Suppressor macrophage (primary cell): ENCODE data around the gene WRAP73.

ENCODE experiments used
- DNase-seq, 4 experiments: peaks; one replicate each; pipeline ENCODE4 v3.0.0-alpha.2; 2020 to 2022

WRAP73 gene

GRCh38 chr1:3668585-3669300 lies 18.8 kb upstream of the WRAP73 start:
- peak; percentile 73 to 88 (median 80) for DNase-seq

GRCh38 chr1:3668148-3668547 lies 18.2 kb upstream of the WRAP73 start:
- DNase-seq = no peak

- no peak for DNase-seq
Observed at GRCh38 chr1:3664700-3665375, 14.9 kb upstream of the WRAP73 start.

- DNase-seq = no peak
Observed at GRCh38 chr1:3663999-3664699, 14.2 kb upstream of the WRAP73 start.

DNA sequence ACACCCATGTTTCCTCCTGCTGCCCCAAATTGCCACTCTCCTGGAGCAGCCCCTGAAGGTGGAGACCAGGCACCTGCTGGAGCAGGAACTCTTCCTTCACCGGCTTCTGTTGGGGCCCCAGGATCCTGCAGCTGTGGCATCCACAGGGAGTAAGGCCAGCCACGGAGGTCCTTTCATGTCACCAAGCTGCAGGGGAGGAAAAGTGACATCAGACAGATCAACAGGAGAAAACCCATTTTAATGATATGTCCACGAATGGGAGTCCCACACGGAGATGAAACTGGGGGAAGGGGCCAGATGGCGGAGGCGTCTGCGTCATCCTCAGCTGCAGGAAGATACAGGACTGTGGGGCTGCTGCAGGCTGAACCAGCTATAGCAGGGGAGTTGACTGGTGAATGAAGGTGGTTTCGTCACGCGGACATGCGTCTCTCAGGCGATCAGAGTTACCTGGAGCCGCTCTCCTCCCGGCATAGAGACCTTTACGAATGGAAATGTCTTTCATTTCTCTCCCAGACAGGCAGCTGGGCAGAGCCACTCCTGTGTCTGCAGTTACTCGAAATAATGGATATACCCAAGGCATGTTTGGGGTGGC lies 12.3 kb upstream of the WRAP73 start:
- no peak for DNase-seq

- no peak for DNase-seq
Observed at GRCh38 chr1:3661631-3662030, 11.7 kb upstream of the WRAP73 start.

DNA sequence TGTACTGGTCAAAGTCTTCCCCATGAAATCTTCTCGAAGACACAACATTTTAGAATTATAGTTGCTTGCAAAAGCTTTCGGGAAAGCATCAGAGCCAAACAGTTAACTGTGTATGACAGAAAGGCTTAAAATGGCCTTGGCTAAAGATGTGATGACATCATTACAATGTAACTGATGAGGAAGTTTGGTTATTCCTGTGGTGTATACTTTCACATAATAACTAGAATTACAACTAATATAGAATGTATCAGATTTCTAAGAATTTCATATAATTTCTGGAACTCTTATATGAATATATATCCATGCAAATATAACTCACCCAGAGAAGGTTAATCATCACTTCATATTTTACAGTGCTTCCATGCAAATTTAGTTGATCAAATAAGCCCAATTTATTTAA lies 10.8 kb upstream of the WRAP73 start:
- DNase-seq = peak in 2 of 4 experiments; percentile 20 to 33

DNA sequence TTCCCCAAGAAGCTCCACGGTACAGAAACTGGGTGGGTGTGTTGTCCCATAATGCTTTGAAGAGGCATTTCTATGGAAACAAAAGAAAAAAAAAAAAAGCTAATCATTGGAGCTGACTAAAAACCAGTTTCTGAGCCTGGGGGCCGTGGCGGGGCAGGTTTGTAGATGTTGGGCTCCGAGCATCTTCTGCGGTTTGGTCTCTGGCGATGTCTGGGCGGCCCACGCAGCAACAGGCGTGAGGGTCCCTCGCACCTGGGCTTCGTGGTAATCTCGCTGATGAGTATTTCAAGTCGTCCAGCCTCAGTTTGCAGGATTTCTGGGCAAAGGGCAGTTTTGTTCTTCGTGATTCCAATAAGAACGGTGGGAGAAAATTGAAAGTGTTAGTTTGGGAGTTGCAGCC lies 9.2 kb upstream of the WRAP73 start:
- DNase-seq = no peak

GRCh38 chr1:3658231-3658615 lies 8.3 kb upstream of the WRAP73 start:
- no peak for DNase-seq

- DNase-seq = no peak
Observed at GRCh38 chr1:3657578-3658230, 7.8 kb upstream of the WRAP73 start.

DNA sequence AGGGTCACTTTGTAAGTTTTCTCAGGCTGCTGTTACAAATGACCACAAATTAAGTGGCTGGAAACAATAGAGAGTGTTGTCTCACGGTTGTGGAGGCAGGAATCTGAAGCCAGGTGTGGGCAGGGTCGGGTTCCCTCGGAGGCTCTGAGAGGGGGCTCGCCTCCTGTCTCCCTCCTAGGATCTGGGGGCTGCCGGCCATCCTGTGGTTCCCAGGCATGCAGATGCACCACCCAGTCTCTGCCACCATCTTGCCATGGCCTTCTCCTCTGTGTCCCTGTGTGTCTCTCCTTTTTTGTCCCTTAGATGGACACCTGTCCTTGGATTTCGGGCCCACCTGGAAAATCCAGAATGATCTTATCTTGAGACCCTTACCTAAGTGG lies 7.2 kb upstream of the WRAP73 start:
- no peak for DNase-seq

GRCh38 chr1:3656450-3657095 lies 6.7 kb upstream of the WRAP73 start:
- no peak for DNase-seq

DNA sequence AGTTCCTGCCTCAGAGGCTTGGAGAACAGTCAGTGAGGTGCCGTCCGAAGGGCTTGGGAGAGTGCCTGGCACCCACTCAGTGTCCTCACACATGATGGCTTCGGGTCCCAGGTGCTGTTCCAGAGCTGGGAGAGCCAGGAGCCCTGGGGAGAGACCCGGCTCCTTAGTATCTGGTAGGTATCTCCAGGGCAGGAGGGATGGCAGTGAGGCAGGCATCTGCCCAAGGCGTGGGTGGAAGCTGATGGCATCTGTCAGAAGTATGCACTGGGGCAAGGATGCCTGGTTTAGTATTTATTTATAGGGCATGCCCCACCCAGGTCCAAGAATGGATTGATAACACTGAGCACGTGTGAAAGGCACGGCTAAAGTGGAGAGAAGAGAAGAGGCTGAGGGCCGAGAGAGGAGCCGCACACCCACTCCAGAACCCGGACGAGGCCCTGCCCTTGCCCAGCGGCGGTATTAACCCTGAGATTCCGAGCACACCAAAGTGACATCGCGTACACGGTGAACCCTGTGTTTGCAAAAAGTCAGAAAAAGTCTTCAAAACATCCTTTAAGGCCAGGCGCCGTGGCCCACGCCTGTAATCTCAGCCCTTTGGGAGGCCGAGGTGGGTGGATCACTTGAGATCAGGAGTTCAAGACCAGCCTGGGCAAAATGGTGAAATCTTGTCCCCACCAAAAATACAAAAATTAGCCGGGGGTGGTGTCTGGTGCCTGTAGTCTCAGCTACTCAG lies 4.8 kb upstream of the WRAP73 start:
- no peak for DNase-seq

DNA sequence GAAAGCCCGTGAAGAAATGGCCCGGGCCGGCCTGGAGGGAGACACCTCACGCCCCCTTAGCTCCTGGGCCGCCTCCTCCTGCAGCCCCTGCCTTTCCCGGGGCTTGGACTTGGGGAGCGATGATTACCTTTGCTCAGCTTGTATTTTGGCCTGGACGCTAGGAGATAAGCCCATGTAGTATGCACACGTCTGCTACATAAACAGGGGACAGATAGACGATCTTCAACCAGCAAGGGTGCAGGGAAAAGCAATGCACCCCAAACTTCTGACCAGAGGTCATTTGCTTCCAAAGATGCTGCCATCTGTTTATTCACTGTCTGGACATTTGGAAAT lies 3.3 kb upstream of the WRAP73 start:
- no peak for DNase-seq

DNA sequence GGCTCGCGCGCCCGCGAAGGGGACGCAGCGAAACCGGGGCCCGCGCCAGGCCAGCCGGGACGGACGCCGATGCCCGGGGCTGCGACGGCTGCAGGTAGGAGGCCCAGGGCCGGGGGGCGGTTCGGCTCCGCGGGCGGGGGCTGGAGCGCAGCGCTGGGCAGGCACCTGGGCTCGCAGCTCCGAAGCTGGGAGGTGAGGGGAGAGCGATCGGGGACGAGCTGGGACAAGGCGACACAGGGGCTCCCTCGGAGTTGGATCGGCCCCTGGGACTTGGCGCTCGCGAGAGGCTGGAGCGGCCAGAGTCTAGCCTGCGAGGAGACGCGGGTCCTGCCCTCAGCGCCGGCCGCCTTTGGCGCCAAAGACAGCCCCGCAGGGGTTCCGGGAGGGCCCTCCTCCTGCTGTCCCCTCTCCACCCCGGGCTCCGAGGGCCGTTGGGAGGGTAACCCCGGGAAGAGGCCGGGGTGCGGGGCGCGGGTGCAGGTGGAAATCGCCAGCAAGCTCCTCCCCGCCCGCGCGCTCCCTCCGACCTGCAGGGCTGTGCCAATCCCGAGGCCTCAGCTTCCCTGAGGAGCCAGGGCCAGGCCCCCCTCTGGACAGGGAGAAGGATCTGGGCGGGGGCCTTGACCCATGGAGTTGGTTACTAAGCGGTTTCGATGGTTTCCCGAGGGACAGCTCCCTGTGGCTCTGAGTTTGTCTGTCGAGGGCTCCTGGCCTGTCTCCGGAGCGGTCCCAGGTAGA lies 2.8 kb upstream of the WRAP73 start:
- DNase-seq = peak in 1 of 4 experiments; percentile 20

DNA sequence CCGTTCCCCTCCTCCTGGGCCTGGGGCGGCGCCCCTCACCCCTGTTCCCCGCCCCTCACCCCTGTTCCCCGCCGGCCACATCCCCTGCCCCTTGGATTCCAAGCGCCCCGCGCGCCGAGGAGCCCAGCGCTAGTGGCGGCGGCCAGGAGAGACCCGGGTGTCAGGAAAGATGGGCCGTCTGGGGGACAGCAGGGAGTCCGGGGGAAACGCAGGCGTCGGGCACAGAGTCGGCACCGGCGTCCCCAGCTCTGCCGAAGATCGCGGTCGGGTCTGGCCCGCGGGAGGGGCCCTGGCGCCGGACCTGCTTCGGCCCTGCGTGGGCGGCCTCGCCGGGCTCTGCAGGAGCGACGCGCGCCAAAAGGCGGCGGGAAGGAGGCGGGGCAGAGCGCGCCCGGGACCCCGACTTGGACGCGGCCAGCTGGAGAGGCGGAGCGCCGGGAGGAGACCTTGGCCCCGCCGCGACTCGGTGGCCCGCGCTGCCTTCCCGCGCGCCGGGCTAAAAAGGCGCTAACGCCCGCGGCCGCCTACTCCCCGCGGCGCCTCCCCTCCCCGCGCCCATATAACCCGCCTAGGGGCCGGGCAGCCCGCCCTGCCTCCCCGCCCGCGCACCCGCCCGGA lies 2.1 kb upstream of the WRAP73 start, which contains the start of gene TP73:
Gene TP73, plus strand, starts transcription at position 587 of the 618 bp plus-strand sequence. CDS start 29,850 bp downstream, outside the sequence.
- DNase-seq = peak in 3 of 4 experiments; percentile 30 to 50 (median 30)

- peak in 2 of 4 experiments; percentile 15 to 16 for DNase-seq
Observed at GRCh38 chr1:3651026-3651929, 1.4 kb upstream of the WRAP73 start.

DNA sequence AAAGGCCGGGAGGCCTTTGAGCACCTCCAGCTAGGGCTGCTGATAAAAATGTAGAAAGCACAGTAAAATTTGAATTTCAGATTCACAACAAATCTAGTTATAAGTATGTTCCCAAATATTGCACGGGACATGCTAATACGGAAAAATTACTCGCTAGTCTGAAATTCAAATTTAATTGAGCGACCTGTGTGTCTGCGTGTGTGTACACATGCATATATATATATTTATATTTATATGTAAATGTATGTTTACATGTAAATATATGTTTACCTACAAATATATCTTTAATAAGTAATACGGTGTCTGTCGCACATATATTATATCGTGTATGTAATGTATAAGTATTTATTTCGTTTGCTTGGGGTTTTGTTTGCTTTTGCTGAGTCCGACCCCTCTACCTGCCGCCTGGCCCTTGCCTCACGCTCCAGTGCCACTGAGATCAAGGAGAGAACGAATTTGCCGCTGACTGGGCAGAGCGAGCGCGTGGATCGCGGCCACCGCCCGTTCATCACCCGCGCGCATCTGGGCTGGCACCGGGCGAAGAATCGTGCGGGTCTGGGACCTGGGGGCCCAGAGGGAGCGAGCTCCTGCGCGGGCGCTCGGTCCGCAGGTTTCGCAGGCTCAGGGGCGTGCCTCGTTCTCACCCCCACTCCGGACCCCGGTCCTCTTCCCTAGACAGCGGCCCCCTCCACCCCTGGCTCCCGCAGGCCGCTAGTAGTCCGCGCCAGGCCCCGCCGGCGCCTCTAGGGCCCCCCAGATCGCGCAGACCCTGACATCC lies 534 bp upstream of the WRAP73 start:
- DNase-seq = no peak
